GM12872 (cell line): ENCODE results near the gene ENTHD1.

Experiments
- TF ChIP-seq, protein P1 (sequence below): IDR thresholded peaks from 3 replicates; pipeline ENCODE4 v1.5.1; 2011; ENCODE audit warnings: low read depth, mild to moderate bottlenecking, low read length, moderate library complexity; ENCODE audit not compliant: insufficient read depth

Gene ENTHD1

DNA sequence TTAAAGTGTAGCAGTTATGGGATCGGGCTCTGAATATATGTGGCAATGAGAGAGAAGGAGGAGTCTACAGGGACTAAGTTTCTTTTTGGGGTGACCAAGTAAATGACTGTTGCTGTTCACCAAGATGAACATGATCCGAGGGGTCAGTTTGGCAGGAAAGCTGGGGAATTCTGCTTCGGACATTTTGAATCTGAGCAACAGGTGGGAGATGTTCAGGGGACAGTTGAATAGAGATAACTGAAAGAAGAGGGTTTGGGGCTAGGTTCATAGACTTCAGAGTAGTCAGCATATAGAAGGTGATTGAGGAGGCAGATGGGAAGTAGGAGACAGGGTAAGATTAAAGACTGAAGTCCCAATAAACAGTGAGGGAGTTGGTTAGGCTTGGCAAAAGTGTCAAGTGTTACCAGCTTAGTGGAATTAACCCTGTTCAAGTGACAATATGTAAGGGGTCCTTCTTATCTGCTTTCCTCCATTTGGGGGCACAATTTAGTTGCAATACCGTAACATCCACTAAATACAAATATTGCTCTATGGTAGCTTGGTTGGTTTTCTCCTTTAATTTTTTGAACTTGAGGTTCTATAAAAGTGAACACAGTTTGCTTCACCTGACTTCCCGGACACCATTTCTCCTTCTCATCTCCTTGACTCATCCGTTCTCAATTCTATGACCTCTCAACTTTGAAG, 2.9 kb upstream of the ENTHD1 start:
- TF ChIP-seq, protein P1, sequence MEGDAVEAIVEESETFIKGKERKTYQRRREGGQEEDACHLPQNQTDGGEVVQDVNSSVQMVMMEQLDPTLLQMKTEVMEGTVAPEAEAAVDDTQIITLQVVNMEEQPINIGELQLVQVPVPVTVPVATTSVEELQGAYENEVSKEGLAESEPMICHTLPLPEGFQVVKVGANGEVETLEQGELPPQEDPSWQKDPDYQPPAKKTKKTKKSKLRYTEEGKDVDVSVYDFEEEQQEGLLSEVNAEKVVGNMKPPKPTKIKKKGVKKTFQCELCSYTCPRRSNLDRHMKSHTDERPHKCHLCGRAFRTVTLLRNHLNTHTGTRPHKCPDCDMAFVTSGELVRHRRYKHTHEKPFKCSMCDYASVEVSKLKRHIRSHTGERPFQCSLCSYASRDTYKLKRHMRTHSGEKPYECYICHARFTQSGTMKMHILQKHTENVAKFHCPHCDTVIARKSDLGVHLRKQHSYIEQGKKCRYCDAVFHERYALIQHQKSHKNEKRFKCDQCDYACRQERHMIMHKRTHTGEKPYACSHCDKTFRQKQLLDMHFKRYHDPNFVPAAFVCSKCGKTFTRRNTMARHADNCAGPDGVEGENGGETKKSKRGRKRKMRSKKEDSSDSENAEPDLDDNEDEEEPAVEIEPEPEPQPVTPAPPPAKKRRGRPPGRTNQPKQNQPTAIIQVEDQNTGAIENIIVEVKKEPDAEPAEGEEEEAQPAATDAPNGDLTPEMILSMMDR: no peak

DNA sequence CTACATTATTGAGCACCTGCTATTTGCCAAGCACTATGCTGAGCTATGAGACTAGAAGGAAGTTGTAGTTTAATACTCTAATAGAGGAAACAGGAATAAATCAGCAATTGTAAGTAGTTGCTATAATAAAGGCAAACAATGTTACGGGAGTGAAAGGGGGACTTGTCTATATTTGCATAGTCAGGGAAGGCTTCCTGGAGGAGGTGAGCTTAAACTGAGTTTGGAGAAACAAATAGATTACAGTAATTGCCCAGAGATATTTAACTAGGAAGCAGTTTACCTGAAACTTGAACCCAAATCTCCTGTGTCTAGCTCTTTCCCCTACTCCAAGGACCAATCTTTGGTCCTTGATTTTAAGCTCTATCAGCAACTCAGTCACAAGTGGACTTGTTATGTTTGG, 2.1 kb upstream of the ENTHD1 start:
- TF ChIP-seq, protein P1: no peak

DNA sequence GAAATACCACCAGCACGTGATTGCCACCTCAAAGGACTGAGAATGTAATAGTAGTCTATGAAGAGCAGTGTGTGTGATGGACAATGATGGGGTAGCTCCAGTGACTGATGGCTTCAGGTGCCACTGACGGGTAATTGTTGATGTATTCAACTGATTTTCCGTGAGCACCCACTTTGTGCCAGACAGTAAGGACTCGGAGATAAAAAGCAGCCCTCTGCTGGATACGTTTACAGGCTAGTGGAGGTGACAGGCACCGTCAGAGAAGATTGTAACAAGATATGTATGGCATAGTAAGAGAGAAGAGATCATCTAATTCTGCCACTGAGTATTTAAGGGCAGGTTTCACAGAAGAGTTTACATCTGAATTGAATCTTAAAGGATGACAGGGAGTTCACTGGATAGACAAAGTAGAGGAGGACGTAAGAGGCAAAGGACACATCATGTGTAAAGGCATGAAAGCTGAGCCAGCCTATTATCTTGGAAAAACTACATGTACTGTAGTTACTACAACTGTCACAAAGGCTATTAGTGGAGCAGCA, 1.1 kb upstream of the ENTHD1 start:
- TF ChIP-seq, protein P1: no peak

DNA sequence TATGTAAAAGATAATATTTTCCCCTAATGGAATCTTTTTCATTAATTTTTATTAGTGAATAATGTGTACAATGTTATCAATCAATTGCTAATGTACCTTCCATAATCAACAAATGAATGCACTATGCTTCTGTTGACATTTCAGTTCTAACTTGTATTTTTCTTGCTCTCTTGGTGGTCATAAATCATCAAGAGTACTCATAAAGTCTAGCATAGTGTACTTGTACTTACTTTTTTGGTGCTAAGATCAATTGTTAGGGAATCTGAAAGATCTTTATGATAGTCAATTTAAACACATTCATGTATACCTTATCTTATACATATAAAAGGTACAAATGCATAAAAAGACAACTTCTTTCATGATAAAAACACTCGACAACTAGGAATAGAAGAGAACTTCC, 10.5 kb downstream of the ENTHD1 start:
- TF ChIP-seq, protein P1: no peak

DNA sequence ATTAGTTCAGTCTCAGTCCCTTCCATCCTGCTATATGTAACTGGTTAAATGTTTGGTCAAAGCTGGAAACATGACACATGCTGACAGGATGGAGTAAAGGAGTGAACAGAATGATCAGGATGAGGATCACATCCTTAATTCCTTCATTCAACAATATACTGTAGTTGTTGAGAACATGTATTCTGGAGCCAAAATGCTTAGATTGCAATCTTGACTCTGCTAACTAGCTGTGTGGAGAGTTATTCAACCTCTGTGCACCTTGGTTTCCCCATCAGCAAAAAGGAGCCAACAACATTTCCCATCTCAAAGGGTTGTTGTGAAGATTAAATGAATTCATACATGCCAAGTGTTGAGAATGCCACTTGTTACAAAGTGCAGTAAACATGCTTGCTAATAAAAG, 12.8 kb downstream of the ENTHD1 start:
- TF ChIP-seq, protein P1: no peak

DNA sequence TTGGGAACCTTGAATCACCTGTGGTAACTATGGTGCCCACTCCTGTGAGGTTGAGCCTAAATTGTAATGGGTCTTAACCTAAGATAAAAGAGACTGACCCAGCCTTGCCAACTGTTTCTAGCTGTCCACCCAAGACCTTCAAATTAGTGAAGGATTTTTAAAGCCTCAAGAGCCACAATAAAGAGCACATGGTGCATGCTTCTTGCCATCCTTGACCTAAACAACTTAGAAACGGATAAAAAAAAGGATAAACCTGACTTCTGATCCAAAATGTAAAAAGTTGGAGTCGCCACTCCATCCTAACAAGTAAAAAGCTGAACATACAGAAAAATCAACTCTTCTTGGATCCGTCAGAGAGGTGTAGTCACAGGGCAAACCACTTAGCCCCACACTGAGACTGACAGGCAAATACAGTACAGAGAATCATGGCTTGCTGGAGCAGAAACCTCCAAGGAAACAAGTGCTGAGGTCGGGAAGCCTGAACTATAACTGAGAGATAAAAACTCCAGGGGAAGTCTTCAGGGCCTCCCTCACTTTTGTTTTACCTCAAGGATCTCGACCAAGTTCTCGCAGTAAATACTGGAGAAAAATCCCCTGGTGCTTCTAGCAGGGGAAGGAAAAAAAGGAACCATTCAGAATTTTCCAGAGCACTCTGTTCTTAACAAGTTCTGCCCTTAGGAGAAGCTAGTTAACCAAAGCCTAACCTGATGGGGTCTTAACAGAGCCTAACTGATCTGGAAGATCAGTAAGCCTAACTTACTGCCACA, 16.3 kb downstream of the ENTHD1 start:
- TF ChIP-seq, protein P1: no peak

DNA sequence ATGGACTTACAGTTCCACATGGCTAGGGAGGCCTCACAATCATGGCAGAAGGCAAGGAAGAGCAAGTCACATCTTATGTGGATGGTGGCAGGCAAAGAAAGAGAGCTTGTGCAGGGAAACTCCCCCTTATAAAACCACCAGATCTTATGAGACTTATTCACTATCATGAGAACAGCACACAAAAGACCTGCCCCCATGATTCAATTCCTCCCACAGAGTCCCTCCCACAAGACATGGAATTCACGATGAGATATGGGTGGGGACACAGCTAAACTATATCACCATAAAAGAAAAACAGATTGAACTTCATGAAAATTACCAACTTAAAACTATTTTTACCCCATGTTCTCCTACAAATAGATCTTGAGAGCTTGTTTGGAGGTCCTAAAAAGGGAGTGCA, 19.6 kb downstream of the ENTHD1 start:
- TF ChIP-seq, protein P1: no peak
